Tracheal epithelial cell (primary cell): ENCODE results near the gene CDKN2B. TPM values are rescaled to one million over a fixed set of nuclear protein-coding genes. Genes with fewer than 3 reads are reported as not detected.

Experiments
- total RNA-seq: library from RNA; depleted of rRNA; stranded (reverse); fragments of >200 nt; gene quantifications from 2 replicates; pipeline ENCODE4 v1.2.1, GENCODE V29; 2014

The CDKN2B gene, protein sequence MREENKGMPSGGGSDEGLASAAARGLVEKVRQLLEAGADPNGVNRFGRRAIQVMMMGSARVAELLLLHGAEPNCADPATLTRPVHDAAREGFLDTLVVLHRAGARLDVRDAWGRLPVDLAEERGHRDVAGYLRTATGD
- total RNA-seq = 36.9 and 62.4 TPM in 2 replicates

DNA sequence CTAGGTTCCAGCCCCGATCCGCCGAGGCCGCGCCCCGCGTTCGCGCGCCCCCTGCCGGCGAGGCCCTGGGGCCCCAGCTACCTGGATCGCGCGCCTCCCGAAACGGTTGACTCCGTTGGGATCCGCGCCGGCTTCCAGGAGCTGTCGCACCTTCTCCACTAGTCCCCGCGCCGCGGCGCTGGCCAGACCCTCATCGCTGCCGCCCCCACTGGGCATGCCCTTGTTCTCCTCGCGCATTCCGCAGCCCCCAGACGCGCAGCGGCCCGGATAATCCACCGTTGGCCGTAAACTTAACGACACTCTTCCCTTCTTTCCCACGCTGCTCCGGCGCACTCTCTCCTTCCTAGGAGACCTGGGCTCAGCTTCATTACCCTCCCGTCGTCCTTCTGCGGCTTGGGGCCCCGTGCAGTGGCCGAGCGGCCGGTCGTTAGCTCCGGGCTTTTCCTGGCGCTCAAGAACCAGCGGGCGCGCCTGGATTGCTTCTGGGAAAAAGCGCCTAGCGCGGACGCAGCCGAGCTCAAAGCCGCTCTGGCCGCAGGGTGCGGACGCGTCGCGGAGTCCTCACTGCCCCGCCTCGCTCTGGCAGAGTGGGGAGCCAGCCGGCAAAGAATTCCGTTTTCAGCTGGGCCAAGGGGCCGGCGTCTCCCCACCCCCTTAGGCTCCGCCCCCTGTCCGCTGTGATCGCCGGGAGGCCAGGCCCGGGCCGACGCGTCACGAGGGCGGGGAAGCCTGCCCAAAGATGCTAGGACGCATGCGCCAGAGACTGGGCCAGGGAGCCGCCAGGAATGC, at the start of gene CDKN2B:
TSS of gene CDKN2B (minus strand) at position 589 of the 789 bp plus-strand sequence. CDS start at position 237, 352 bp downstream.

DNA sequence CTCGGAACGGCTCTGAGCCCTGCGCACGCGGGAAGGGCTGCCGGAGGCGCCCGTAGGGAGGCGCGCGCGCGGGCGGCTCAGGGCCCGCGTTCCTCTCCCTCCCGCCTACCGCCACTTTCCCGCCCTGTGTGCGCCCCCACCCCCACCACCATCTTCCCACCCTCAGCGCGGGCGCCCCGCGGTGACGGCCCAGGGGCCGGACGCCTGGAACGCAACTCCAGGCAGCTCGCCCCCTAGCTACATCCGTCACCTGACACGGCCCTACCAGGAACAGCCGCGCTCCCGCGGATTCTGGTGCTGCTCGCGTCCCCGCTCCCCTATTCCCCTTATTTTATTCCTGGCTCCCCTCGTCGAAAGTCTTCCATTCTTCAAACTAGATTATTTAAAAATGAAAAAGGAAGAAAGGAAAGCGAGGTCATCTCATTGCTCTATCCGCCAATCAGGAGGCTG, 14.5 kb downstream of the CDKN2B start, which contains the start of gene CDKN2B-AS1:
TSS of gene CDKN2B-AS1 (plus strand) at position 236 of the 450 bp plus-strand sequence.

DNA sequence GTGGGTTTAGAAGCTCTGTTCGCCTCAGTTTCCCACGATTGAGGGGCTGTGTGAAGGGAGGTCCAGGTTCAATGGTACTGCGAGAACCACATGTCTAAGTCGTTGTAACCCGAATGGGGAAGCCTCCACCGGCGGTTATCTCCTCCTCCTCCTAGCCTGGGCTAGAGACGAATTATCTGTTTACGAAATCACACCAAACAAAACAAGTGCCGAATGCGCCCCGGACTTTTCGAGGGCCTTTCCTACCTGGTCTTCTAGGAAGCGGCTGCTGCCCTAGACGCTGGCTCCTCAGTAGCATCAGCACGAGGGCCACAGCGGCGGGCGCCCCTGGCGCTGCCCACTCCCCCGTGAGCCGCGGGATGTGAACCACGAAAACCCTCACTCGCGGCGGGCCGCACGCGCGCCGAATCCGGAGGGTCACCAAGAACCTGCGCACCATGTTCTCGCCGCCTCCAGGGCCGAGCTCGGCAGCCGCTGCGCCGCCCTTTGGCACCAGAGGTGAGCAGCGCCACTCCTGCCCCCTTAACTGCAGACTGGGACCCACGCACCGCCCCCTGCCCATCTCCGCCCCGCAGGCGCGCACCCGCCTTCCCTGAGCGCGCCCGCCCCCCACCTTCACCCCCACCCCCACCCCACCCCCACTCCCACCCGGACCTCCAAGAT, 15.1 kb downstream of the CDKN2B start, which contains the start of gene CDKN2A:
TSS of gene CDKN2A (minus strand) at position 500 of the 663 bp plus-strand sequence.

Other genes starting within 250 kb of the CDKN2B start
- gene MTAP, start 206.7 kb downstream of the CDKN2B start, total RNA-seq = 54.1 and 55.9 TPM in 2 replicates
- gene CDKN2A, start 14.9 kb downstream of the CDKN2B start, total RNA-seq = 0.64 and 15.7 TPM in 2 replicates
- 2.1 and 2.7 TPM in 2 replicates for gene CDKN2B-AS1, start 14.5 kb downstream of the CDKN2B start, total RNA-seq